Measurements from ENCODE around the gene SLC22A15. TPM values are rescaled to one million over a fixed set of nuclear protein-coding genes. Genes with fewer than 3 reads are reported as not detected.

The SLC22A15 gene
- total and polyA plus RNA-seq, 2 donors (not counting 1 experiment from before 2014, with no cell fraction given), result 4.9 to 21.0 TPM

DNA sequence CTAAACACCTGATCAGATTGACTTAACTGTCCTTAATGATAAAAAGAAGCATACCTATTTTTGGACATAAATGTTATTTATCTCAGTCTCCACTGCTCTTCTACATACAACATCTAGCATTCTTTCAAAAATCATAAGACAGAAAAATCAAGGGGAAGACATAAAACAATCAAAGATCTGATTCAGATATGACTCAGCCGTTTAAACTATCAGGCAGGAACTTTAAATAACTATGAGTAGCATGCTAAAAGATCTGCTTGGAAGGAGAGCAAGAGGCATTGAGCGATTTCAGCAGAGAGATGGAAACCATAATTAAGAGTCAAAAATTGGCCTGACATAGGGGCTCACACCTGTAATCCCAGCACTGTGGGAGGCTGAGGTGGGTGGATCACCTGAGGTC lies 27.2 kb upstream of the SLC22A15 start:
- TF ChIP-seq EZH2 (IDR thresholded peaks at IDR 0.05; ENCODE audit: low read length, missing control alignments), result no peak
- TF ChIP-seq, protein P1, sequence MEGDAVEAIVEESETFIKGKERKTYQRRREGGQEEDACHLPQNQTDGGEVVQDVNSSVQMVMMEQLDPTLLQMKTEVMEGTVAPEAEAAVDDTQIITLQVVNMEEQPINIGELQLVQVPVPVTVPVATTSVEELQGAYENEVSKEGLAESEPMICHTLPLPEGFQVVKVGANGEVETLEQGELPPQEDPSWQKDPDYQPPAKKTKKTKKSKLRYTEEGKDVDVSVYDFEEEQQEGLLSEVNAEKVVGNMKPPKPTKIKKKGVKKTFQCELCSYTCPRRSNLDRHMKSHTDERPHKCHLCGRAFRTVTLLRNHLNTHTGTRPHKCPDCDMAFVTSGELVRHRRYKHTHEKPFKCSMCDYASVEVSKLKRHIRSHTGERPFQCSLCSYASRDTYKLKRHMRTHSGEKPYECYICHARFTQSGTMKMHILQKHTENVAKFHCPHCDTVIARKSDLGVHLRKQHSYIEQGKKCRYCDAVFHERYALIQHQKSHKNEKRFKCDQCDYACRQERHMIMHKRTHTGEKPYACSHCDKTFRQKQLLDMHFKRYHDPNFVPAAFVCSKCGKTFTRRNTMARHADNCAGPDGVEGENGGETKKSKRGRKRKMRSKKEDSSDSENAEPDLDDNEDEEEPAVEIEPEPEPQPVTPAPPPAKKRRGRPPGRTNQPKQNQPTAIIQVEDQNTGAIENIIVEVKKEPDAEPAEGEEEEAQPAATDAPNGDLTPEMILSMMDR (conservative IDR thresholded peaks at IDR 0.05 in 1 of 2, IDR thresholded peaks at IDR 0.05 in 1 of 2; ENCODE audit: low read depth in 1 of 2, low read length in 2 of 2), result no peak
- Histone ChIP-seq H3K4me3 (replicated peaks in 1 of 4; ENCODE audit: control extremely low read depth in 1 of 4, insufficient read depth in 1 of 4, low read depth in 3 of 4, low read length in 4 of 4) (no peak overlapping the region), H3K4me1 (ENCODE audit: control insufficient read depth, extremely low read depth, insufficient read depth, low read length) (no peaks in the 10 kb centered on the region), H2AFZ (ENCODE audit: low read length) (no peak overlapping the region), H4K20me1 (ENCODE audit: control insufficient read depth, extremely low read depth, insufficient read depth, low read length) (no peaks in the 10 kb centered on the region), H3K9me3 (ENCODE audit: control insufficient read depth, insufficient read depth, low read depth, low read length) (no peaks in the 10 kb centered on the region), H3K4me2 (ENCODE audit: extremely low read depth, insufficient read depth, low read length) (no peak overlapping the region), H3K36me3 (ENCODE audit: control insufficient read depth, insufficient read depth, low read length) (no peaks in the 10 kb centered on the region), H3K27me3 (ENCODE audit: control insufficient read depth, insufficient read depth, low read length) (no peaks in the 10 kb centered on the region), H3K79me2 (ENCODE audit: control insufficient read depth, insufficient read depth, low read length) (no peaks in the 10 kb centered on the region), H3K9ac (ENCODE audit: insufficient read depth, low read length) (no peak overlapping the region), H3K27ac (ENCODE audit: insufficient read depth, low read length) (no peak overlapping the region)
- no peak for DNase-seq (ENCODE audit: low read depth in 2 of 2)

DNA sequence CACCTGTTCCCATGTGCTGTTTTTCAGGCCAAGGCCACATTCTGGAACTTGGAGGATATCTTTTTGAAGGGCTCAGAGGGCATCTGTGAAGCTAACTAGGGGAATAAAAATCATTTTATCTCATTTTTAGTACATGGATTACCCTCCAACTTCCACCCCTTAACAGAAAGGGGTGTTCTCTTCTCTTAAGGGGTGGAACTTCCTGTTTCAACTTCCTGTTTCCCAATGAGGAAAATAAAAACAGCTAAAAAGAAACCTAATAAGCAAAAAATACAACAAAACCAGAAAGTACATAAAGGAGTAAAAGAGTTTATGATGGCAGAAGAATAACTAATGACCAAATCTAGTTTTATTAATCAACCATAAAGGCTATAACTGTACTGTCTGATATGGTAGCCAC lies 24.8 kb upstream of the SLC22A15 start:
- no peak for TF ChIP-seq EZH2 (IDR thresholded peaks at IDR 0.05; ENCODE audit: low read length, missing control alignments)
- TF ChIP-seq, protein P1 (conservative IDR thresholded peaks at IDR 0.05 in 1 of 2, IDR thresholded peaks at IDR 0.05 in 1 of 2; ENCODE audit: low read depth in 1 of 2, low read length in 2 of 2), result no peak
- no peaks in the 10 kb centered on the region for H3K27me3 ChIP-seq (ENCODE audit: control insufficient read depth, insufficient read depth, low read length)
- no peak overlapping the region for H2AFZ ChIP-seq (ENCODE audit: low read length)
- no peaks in the 10 kb centered on the region for H3K79me2 ChIP-seq (ENCODE audit: control insufficient read depth, insufficient read depth, low read length)
- no peak overlapping the region for H3K4me2 ChIP-seq (ENCODE audit: extremely low read depth, insufficient read depth, low read length)
- no peaks in the 10 kb centered on the region for H3K36me3 ChIP-seq (ENCODE audit: control insufficient read depth, insufficient read depth, low read length)
- no peak overlapping the region for H3K27ac ChIP-seq (ENCODE audit: insufficient read depth, low read length)
- H3K9ac ChIP-seq (ENCODE audit: insufficient read depth, low read length), result no peak overlapping the region
- DNase-seq (ENCODE audit: low read depth in 2 of 2), result no peak
- no peaks in the 10 kb centered on the region for H4K20me1 ChIP-seq (ENCODE audit: control insufficient read depth, extremely low read depth, insufficient read depth, low read length)
- no peaks in the 10 kb centered on the region for H3K4me1 ChIP-seq (ENCODE audit: control insufficient read depth, extremely low read depth, insufficient read depth, low read length)
- no peaks in the 10 kb centered on the region for H3K9me3 ChIP-seq (ENCODE audit: control insufficient read depth, insufficient read depth, low read depth, low read length)
- H3K4me3 ChIP-seq (replicated peaks in 1 of 4; ENCODE audit: control extremely low read depth in 1 of 4, insufficient read depth in 1 of 4, low read depth in 3 of 4, low read length in 4 of 4), result no peak overlapping the region

DNA sequence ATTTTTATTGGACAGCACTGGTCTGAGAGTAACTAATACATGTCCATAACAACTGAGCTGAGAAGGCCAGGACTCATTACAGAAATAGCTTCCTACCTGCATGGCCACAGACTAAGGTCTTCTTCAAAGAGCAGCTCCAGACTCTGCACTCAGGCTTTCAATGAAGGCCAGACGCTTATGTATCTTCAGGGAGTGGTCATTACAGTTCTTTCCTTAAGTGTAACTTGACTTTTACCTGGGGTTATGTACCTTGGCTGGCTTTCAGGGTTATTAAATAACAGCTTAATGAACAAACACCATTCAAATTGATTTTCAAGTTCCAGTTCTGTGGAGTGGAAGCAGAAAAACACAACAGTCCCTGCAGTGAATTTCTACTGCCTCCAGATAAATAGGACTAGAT lies 23.8 kb upstream of the SLC22A15 start:
- Histone ChIP-seq H3K27me3 (ENCODE audit: control insufficient read depth, insufficient read depth, low read length) (no peaks in the 10 kb centered on the region), H3K9ac (ENCODE audit: insufficient read depth, low read length) (no peak overlapping the region), H3K27ac (ENCODE audit: insufficient read depth, low read length) (no peak overlapping the region), H3K79me2 (ENCODE audit: control insufficient read depth, insufficient read depth, low read length) (no peaks in the 10 kb centered on the region), H3K4me1 (ENCODE audit: control insufficient read depth, extremely low read depth, insufficient read depth, low read length) (no peaks in the 10 kb centered on the region), H3K4me2 (ENCODE audit: extremely low read depth, insufficient read depth, low read length) (no peak overlapping the region), H3K4me3 (replicated peaks in 1 of 4; ENCODE audit: control extremely low read depth in 1 of 4, insufficient read depth in 1 of 4, low read depth in 3 of 4, low read length in 4 of 4) (no peak overlapping the region), H4K20me1 (ENCODE audit: control insufficient read depth, extremely low read depth, insufficient read depth, low read length) (no peaks in the 10 kb centered on the region), H3K36me3 (ENCODE audit: control insufficient read depth, insufficient read depth, low read length) (no peaks in the 10 kb centered on the region), H3K9me3 (ENCODE audit: control insufficient read depth, insufficient read depth, low read depth, low read length) (no peaks in the 10 kb centered on the region), H2AFZ (ENCODE audit: low read length) (no peak overlapping the region)
- TF ChIP-seq EZH2 (IDR thresholded peaks at IDR 0.05; ENCODE audit: low read length, missing control alignments), result no peak
- TF ChIP-seq, protein P1 (conservative IDR thresholded peaks at IDR 0.05 in 1 of 2, IDR thresholded peaks at IDR 0.05 in 1 of 2; ENCODE audit: low read depth in 1 of 2, low read length in 2 of 2), result no peak
- no peak for DNase-seq (ENCODE audit: low read depth in 2 of 2)
